ENCODE measurements around the gene GNB5. TPM values are rescaled to one million over a fixed set of nuclear protein-coding genes. Genes with fewer than 3 reads are reported as not detected.
"Not testable (repeated sequence)": the region's sequence is repeated elsewhere in the genome, so short reads cannot be mapped to it uniquely, and the experiment has no call there.

GNB5 gene
- 25.2 and 32.8 TPM in 2 replicates for total RNA-seq (2014; rRNA removed; shearing (Covaris generic))

DNA sequence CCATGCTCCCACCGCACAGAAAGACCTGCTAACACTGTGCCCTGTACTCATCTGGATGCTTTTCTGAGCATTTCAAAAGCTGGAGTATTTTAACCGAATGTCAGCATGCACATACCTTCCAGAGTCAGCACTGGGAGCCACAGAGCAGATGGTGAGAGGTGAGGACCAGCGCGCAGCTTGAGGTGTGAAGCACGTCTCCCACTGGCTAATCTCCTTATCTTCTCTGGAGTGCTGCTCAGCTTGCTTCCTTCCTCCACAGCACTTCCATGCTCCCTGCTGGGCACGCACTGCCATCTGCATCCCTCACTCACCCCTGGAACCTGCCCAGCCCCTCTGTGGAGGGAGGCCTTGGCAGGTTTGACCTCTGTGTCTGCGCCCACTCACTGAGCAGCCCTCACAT is at the start of gene GNB5:
Gene GNB5 (minus strand): TSS at position 186 of the 400 bp plus-strand sequence. CDS start 6,716 bp downstream, outside the sequence.
- no peak for DNase-seq (ENCODE audit: low spot score)

- no peak for DNase-seq (ENCODE audit: low spot score)
Observed at GRCh38 chr15:52240166-52240565, 49.0 kb upstream of the GNB5 start.

GRCh38 chr15:52238989-52239525 is 47.9 kb upstream of the GNB5 start:
- not testable (repeated sequence) for DNase-seq (ENCODE audit: low spot score)

DNA sequence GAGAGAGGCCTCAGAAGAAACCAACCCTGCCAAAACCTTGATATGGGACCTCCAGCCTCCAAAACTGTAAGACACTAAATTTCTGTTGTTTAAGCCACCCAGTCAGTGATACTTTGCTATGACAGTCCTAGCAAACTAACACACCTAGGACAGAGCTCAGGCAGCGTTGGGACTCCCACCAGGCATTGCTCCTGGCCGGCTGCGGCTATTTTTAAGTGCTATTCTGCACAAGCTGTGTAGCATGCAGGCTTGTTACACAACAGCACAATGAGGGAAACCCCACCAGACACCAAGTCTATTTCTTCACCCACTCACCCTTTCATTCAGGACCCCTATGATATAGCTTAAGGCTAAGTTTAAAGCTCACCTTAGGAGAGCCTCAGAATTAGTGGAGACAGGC is 47.0 kb upstream of the GNB5 start:
- no peak for DNase-seq (ENCODE audit: low spot score)

DNA sequence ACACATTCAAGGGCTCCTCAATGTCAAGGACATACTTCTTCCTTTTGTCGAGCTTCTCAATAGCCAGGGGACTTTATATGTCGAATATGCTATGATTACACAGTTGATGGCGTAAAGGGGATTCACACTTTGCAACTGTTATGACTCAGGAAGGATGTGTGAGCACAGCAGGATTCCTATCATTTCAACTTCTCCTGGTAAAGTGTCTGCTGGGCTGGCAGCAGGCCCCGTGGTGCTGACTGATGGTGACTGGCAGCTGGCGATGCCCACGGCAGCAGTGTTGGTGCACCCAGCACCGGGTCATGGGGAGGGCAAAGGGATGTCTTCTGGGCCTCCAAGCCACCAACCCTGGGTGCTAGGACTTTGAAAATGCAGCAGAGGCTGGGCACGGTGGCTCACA is 44.8 kb upstream of the GNB5 start:
- no peak for DNase-seq (ENCODE audit: low spot score)

- no peak for DNase-seq (ENCODE audit: low spot score)
Observed at GRCh38 chr15:52234596-52235541, 43.7 kb upstream of the GNB5 start.

DNA sequence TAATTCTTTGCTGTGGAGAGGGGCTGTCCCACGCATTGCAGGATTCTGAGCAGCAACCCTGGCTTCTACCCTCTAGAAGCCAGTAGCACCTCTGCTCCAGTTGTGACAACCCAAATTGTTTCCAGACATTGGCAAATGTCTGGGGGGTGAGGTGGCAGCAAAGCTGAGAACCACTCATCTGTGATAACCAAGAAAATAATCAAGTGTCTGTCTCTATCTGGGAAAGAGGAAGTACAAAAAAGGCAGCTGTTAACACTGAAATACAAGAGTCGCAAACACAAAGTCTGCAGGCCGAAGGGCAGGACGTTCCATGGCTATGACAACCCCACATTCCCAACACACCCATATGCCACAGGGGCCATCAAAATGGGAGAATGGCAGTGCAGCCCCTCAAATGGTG is 42.2 kb upstream of the GNB5 start:
- no peak for DNase-seq (ENCODE audit: low spot score)

- DNase-seq (ENCODE audit: low spot score): no peak
Observed at GRCh38 chr15:52232327-52232726, 41.1 kb upstream of the GNB5 start.

DNA sequence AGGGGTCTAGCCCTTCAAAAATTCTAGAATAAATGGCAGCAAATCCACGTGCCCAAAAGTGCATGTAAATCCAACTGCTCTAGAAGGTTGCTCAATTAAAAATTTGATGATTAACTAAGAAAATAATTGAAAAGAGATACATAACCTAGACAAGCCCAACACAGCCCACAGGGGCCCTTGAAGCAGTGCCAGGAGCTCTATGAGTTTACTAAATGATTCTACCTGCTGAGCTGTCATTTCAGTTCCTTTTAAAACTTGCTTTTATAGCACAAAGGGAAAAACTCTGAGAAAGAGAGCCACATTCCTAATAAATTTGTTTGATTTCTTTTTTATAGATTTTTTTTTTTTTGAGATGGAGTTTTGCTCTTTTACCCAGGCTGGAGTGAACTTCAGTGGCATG is 38.9 kb upstream of the GNB5 start:
- no peak for DNase-seq (ENCODE audit: low spot score)

GRCh38 chr15:52228921-52229320 is 37.7 kb upstream of the GNB5 start:
- DNase-seq (ENCODE audit: low spot score): peak; percentile 79

DNA sequence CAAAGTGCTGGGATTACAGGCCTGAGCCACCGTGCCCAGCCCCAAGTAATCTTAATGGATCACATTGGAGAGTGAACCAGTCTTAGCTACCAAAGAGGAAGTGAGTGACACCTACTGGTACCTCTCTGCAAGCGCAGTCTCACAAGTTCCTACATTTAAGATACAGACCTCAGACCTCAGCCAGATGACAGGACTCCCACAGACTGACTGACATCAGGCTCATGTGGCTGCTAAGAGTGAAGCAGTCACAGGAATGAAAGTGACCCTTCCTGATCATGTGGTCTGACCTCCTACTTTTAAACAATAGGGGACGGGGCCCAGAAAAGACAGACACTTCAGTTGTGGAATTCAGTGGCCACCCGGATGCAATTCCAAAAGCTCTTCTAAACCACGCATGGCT is 36.3 kb upstream of the GNB5 start:
- DNase-seq (ENCODE audit: low spot score): peak; percentile 88

DNA sequence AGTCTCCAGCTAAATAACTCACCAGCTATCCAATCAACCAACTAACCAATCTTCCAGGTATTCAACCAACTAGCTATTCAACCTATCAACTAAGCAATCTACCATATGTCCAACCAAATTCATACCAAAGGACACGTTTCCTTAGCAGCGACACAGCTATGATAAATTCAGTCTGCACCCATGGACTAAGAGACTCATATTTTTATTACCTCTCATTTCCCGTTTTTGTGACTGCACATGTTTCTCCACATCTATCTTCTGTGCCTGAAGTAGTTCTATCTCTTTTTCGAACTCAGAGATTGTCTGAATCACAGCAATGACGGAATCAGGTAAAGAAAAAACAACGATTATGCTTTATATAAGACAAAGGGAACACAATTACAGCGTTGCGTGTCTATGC is 34.0 kb upstream of the GNB5 start:
- DNase-seq (ENCODE audit: low spot score): no peak

DNA sequence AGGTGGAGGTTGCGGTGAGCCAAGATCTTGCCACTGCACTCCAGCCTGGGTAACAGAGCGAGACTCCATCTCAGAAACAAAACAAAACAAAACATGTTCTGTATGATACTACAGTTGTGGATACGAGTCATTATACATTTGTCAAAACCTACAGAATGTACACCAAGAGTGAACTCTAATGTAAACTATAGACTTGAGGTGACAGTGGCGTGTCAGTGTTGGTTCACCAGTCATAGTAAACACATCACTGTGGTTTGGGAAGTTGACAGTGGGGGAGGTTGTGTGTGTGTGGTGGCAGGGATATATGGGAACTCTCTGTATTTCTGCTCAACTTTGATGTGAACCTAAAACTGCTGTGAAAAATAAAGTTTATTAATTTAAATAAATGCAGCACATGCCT is 33.0 kb upstream of the GNB5 start:
- DNase-seq (ENCODE audit: low spot score): no peak

DNA sequence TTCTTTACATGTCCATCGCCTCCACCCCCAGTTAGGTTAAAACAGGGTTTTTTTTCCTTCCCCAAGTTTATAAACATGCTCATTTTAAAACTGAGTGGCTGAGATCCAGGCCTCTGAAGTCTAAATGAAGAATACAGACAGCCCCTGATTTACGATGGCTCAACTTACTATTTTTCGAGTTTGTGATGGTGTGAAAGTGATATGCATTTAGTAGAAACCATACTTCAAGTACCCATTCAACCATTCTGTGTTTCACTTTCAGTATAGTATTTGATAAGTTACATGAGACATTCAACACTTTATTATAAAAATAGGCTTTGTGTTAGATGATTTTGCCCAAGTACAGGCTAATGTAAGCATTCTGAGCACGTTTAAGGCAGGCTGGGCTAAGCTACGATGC is 30.5 kb upstream of the GNB5 start:
- DNase-seq (ENCODE audit: low spot score): no peak

DNA sequence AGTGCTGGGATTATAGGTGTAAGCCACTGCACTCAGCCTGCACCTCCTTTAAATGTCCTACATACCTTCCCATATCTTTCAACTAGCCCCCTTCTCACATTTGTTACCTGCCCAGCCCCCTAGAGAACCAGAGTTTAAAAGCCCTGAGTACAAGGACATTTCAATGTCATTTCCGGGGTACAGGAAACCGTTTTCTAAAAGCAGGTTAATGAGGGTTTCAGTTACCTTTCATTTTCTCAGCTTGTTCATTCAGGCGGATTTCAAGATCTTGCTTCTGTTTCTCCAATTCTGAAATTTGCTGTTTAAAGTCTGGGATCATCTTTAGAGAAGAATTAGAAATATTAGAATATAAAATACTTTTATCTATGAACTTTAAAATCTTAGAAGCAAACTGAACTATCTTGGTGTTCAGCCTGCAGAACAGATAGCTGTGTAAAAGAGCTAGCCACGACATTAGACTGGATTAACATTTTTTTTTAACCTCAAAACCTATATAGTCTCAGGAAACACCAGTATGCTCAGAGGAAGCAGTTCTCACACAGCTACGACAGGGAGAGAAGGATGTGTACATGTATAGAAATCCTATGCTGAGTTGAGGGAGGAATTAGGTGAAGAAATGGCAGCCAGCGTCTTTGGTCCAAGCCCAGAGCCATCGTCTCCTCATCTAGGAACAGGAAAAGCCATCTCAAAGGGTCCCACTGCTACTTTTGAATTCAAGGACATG is 29.9 kb upstream of the GNB5 start:
- no peak for DNase-seq (ENCODE audit: low spot score)

- DNase-seq (ENCODE audit: low spot score): no peak
Observed at GRCh38 chr15:52220251-52220650, 29.1 kb upstream of the GNB5 start.

- DNase-seq (ENCODE audit: low spot score): no peak
Observed at GRCh38 chr15:52218816-52219215, 27.6 kb upstream of the GNB5 start.

DNA sequence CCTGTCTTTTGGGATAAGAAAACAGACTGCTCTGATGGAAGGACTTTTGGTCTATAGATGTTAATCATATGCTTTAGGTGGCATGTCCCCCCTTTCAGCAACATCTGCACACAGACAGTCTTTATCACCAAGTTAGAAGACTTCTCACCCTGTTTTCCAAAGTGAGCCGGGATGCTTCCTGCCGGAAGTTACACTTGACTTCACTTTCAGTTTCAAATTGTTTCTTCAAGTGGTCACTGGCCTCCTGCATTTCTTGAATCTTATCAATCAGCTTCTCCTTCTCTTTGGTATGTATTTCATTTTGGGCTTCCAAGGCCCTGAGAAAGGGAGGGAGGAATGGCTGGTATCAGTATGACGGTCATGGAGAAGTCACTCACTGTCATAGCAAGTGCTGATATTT is 27.2 kb upstream of the GNB5 start:
- no peak for DNase-seq (ENCODE audit: low spot score)

- DNase-seq (ENCODE audit: low spot score): peak; percentile 54
Observed at GRCh38 chr15:52217186-52217585, 26.0 kb upstream of the GNB5 start.

GRCh38 chr15:52214553-52214952 is 23.4 kb upstream of the GNB5 start:
- DNase-seq (ENCODE audit: low spot score): no peak

GRCh38 chr15:52213206-52213605 is 22.0 kb upstream of the GNB5 start:
- DNase-seq (ENCODE audit: low spot score): no peak

GRCh38 chr15:52208306-52208946 is 17.2 kb upstream of the GNB5 start:
- peak; percentile 86 for DNase-seq (ENCODE audit: low spot score)

All from HT-29 (cell line).